Fibroblast of skin of abdomen (primary cell): ENCODE results near the gene ZNF358.

Source experiments
- DNase-seq: peaks from one replicate; pipeline ENCODE4 v3.0.0-alpha.2; 2013

The ZNF358 gene

GRCh38 chr19:7539827-7540425 lies 24.0 kb downstream of the ZNF358 start:
- no peak for DNase-seq

- DNase-seq: peak; percentile 32
These were observed 25.0 kb downstream of the ZNF358 start for GRCh38 chr19:7540761-7541474.

GRCh38 chr19:7541475-7541824 lies 25.5 kb downstream of the ZNF358 start:
- no peak for DNase-seq

DNA sequence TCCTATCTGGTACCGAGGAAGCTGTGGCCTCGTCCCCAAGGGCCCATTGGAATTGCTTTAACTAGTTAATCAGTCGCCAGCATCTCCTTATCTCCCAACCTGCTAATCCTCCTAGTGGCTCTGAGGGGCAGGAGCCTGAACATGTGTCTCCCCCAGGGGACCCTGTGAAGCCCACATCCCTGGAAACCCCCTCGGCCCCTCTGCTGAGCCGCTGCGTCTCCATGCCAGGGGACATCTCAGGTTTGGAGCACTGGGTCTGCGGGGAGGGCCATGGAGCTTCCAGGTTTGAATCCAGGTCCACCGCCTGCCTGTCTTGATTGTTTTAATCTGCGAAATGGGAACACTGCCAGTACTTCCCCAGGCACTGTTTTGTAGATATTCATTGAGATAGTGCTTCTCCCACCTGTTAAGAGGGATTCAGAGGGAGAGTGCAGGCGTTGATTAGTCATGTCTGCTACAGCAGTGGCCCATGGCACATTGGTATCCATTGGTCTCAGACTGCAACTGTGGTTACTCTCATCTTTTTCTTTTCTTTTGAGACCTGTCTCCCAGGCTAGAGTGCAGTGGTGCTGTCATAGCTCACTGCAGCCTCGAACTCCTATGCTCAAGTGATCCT lies 26.0 kb downstream of the ZNF358 start:
- DNase-seq: no peak

- DNase-seq: no peak
These were observed 26.8 kb downstream of the ZNF358 start for GRCh38 chr19:7542556-7543348.

GRCh38 chr19:7544626-7545025 lies 28.7 kb downstream of the ZNF358 start:
- DNase-seq: no peak

DNA sequence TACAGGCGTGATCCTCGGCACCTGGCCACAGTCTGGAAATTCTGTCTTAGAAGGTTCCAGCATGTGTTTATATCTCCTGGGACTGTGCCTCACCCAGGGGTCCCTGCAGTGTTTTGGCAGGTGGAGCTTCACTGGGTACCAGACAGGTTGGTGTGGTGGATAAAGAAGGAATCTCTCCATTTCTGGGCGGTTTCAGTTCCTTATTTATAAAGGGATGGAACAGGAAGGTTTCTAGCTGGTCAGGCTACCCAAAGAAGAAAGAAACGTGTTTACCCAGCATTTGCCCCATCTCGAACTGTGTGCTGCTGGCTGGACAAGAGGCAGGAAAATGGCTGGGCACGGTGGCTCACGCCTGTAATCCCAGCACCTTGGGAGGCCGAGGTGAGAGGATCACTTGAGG lies 29.4 kb downstream of the ZNF358 start:
- DNase-seq: no peak

- no peak for DNase-seq
These were observed 30.0 kb downstream of the ZNF358 start for GRCh38 chr19:7545904-7546303.

DNA sequence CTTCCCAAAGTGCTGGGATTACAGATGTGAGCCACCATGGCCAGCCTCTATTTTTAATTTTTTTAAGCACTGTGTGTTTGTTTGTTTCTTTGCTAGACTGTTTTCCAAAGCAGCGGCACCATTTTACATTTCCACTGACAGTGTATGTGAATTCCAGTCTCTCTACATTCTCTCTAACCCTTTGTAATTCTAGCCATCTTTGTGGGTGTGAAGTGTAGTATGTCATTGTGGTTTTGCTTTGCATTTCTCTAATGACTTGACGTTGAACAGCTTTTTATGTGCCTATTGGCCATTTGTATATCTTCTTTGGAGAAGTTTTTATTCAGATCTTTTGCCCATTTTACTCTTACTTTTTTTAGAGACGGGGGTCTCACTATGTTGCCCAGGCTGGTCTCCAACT lies 31.3 kb downstream of the ZNF358 start:
- DNase-seq: peak; percentile 14

DNA sequence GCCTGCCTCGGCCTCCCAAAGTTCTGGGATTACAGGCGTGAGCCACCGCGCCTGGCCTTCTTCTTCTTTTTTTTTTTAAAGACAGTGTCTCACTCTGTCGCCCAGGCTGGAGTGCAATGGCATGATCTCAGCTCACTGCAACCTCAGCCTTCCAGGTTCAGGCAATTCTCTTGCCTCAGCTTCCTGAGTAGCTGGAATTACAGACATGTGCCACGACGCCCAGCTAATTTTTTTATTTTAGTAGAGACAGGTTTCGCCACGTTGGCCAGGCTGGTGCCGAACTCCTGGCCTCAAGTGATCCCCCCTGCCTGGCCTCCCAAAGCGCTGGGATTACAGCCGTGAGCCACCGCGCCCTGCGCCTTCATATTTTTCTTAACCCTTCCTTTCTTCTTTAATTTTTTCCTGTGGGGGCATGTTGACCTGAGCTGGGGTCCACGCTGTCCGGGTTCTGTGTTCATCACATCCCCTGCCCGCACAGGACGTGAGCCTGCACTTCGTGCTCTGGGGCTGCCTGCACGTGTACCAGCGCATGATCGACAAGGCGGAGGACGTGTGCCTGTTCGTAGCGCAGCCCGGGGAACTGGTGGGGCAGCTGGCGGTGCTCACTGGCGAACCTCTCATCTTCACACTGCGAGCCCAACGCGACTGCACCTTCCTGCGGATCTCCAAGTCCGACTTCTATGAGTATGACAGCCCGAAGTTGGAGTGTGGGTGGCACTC lies 33.7 kb downstream of the ZNF358 start:
- DNase-seq: no peak

DNA sequence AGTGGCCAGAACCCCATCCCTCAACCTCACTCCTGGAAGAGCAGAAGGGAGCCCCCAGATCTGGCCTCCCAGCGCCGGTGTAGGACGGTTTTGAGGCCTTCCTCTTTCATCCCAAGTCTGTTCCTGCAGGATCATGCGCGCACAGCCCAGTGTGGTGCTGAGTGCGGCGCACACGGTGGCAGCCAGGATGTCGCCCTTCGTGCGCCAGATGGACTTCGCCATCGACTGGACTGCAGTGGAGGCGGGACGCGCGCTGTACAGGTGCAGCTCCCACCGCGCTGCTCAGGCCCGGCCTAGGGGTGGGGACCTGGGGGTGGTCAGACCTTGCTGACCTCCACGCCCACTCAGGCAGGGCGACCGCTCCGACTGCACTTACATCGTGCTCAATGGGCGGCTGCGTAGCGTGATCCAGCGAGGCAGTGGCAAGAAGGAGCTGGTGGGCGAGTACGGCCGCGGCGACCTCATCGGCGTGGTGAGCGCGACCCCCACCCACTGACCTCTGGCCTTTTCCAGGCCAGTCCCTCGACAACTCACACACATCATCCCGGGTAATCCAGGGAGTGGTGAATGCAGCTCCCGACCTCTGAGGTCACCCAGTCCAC lies 34.4 kb downstream of the ZNF358 start:
- no peak for DNase-seq

DNA sequence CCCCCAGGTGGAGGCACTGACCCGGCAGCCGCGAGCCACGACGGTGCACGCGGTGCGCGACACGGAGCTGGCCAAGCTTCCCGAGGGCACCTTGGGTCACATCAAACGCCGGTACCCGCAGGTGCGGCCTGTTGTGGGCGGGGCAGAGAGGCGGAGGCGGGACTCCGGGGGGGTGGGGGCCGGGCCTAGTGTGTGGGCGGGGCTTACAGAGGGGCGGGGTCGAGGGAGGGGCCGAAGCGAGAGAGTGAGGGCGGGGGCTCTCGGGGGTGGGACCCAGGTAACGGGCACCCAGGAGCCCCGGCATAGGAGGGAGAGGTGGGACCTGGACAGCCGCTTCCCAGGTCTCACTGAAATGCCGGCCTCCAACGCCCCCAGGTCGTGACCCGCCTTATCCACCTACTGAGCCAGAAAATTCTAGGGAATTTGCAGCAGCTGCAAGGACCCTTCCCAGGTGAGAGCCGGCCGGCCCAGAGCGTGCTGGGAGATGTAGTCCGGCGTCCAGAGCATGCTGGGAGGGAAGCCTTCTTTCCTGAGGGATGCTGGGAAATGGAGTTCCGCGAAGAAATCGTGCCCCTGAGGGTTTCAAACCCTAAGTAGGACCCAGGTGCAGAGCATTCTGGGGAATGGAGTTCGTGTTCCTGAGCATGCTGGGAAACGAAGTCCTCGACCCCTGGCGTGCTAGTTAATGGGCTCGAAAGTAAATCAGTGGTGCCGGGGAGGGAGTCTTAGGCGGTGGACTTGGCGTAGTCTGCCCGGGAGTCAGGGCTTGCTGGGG lies 35.3 kb downstream of the ZNF358 start:
- peak; percentile 58 for DNase-seq

DNA sequence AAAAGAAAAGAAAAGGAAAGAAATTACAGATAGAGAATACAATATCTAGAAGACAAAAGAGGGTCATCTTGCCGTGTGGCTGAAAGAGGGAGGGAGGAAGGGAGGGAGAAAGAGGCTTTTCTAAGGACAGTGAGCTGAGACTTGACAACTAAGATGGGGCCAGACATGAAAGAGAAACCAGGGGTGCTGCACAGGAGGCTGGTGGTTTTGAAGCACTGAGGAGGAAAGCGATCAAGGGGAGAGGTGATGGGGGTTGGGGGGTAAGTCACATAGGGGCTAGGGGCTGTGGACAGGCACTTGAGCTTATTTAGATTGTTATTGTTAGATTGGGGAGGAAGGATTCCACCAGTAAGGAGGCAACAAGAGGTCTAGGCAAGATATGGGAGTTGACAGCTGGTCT lies 36.9 kb downstream of the ZNF358 start:
- no peak for DNase-seq

DNA sequence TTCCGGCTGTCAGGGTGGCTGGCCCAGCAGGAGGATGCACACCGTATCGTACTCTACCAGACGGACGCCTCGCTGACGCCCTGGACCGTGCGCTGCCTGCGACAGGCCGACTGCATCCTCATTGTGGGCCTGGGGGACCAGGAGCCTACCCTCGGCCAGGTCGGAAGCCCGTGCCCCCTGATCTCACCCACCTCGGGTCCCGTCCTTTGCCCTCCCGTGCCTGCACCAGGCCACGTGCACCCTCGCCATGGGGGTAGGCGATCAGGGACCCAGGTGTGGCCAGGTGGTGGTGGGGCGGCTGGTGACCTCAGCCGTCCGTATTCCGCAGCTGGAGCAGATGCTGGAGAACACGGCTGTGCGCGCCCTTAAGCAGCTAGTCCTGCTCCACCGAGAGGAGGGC lies 38.7 kb downstream of the ZNF358 start:
- no peak for DNase-seq

GRCh38 chr19:7554990-7555864 lies 39.3 kb downstream of the ZNF358 start:
- DNase-seq: no peak

DNA sequence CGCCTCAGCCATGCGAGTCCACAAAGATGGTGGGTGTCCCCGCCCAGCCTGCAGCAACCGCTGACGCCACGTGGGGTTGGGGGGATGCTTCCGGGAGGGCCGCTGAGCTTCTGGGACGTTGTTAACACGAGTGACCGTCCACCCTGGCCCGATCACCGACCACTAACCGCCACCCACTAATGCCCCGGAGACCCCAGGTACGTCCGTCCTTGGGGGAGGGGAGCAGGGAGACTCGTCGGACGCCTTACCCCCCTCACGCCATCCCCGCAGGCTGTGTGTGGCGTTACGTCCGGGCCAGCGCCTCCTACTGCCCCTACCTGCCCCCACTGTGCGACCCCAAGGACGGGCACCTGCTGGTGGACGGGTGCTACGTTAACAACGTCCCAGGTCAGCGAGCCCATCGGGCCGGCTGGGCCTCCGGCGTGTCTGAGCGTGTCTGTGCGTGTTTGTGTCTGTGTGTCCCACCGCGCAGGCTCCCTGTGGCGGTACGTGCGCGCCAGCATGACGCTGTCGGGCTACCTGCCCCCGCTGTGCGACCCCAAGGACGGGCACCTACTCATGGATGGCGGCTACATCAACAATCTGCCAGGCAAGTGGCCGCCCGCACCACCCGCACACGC lies 40.9 kb downstream of the ZNF358 start:
- no peak for DNase-seq

GRCh38 chr19:7558667-7559066 lies 42.8 kb downstream of the ZNF358 start:
- no peak for DNase-seq

DNA sequence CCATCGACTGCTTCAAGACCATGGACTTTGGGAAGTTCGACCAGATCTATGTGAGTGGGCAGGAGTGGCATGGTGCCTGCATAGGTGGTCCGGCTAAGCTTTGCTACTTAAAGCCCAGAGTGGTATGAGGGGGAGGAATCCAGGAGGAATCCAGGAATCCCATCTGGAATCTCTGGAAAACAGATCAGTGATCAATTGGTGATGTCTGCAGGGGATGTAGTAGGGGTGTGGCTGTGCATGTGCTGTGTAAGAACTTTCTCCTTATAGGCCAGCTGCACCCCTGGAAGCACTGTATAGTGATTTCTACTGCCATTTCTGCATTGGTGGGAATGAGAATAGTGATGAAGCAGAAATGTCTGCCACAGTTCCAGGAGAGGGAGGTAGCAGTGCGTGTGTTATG lies 43.2 kb downstream of the ZNF358 start:
- DNase-seq: no peak

GRCh38 chr19:7560255-7560654 lies 44.4 kb downstream of the ZNF358 start:
- DNase-seq: no peak

GRCh38 chr19:7561325-7561724 lies 45.4 kb downstream of the ZNF358 start:
- DNase-seq: no peak
